Left colon (tissue), 2 donors: Measurements from ENCODE around the gene ACOX2. TPM values are rescaled to one million over a fixed set of nuclear protein-coding genes. Genes with fewer than 3 reads are reported as not detected.

Experiments used
- ATAC-seq: fragments of 200-7000 bp; cut with Tn5 transposase; one replicate; pipeline ENCODE4 v1.9.1; 2020; ENCODE audit warnings: mild to moderate bottlenecking, moderate library complexity
- DNase-seq, 2 donors: peaks; one replicate each; pipeline ENCODE4 v3.0.0-alpha.2; 2020
- intact Hi-C, 2 donors: fragments of 100-400 bp; cut with DNase I in 1 of 2; cut with micrococcal nuclease in 1 of 2; formaldehyde crosslinking; loops; one replicate each; pipeline versions ENCODE4 v1.11.2 to v1.14.0; 2022; cut with DNase I, micrococcal nuclease
- long read RNA-seq: library from polyadenylated mRNA; unstranded; transcript quantifications from one replicate; pipeline ENCODE4 v2.0.0, GENCODE V29; 2021
- total RNA-seq, 2 donors: library from RNA; stranded (reverse); fragmentation: NEBNext Ultra II Directional; extraction: Animal tissue kit (Norgen Biotek cat#: 25700); gene quantifications; one replicate each; pipeline ENCODE4 v1.2.1, GENCODE V29; 2021
- donor health status: DM: no; HTN: no; CAD: no.
- donor health status: DM: yes; HTN: yes; CAD: no.

ACOX2 gene
- 10 to 100 TPM; 17.0 to 17.8 TPM for total RNA-seq
- long read RNA-seq, transcript ACOX2-201 (15 exons, 2,426 nt), result major isoform, 12 of 27 reads
- long read RNA-seq, partial matches to known transcripts, result 5 of 27 reads
- long read RNA-seq, other reads (novel, unspliced or antisense), result 8 of 27 reads

GRCh38 chr3:58536501-58537411, at the start of gene ACOX2:
Gene ACOX2, minus strand, starts transcription at chr3:58537190. Its CDS starts 2,084 bp downstream, at chr3:58535106.
- intact Hi-C loops, result no loop called here
- DNase-seq (peak; percentile 54 to 67), ATAC-seq (peak; percentile 48)

DNA sequence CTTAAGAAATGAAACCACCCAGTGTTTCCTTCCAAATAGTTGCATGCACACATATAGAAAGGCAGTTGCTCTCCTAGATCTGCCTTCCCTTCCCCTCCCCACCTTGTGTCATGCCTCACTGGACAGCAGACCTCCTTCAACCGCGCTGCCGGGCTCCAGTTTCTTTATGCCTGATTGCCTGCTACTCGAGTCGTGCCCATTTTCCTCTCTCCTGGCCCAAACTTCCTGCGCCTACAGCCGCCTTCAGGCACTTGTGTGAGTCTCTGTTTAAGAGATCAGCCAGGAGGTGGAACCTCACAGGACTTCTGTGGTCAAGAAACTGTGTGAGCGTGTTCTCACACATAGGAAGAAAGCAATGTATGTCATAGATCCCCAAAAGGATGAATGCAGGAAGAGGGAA, 49.0 kb upstream of the ACOX2 start:
- no peak for ATAC-seq
- intact Hi-C loops, result no loop called here
- no peak for DNase-seq

DNA sequence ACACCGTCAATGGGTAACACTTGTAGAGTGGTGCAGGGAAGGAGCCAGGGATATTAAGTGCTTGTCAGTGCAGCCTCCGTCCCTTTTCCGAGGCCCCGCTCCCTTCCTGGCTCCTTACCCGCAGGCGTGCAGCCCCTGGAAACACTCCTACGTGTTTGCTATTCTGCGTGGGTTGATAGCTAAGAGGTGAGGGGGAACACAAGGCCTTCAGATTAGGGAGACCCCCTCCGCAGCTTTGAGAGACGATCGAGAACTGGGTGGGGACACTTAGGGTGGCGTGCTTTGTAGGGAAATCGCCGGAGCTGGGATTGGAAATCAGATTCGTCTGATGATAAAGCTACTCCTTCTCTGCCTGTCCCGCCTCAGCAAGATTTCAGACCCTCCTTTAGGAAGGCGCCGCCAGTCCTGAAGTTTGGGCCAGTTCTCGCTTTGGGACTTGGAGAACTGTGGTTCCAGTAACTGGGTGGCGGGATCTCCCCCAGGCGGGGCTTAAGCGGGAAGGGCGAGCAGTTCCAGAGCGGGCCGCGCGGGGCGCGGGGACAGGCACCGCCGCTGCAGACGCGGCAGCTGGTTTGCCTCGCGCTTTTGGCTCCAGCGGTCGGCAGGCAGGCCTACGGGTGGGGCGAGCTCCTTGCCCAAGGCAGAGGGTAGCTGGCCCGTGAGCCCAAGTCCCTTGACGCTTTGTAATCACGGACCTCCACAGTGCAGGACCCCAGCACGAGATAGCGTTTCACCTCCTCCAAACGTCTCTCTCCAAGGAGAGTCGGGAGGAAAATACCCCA, 48.2 kb upstream of the ACOX2 start:
- ATAC-seq (peak; percentile 98), DNase-seq (peak; percentile 76 to 83)
- intact Hi-C loops, result no loop called here

GRCh38 chr3:58584690-58585004, 47.7 kb upstream of the ACOX2 start:
- intact Hi-C loops, result no loop called here
- ATAC-seq (peak; percentile 34), DNase-seq (peak in 1 of 2 donors; percentile 29)

GRCh38 chr3:58581328-58582091, 44.5 kb upstream of the ACOX2 start:
- no peak for ATAC-seq
- no peak for DNase-seq
- intact Hi-C loops, result no loop called here

GRCh38 chr3:58580826-58581327, 43.9 kb upstream of the ACOX2 start:
- intact Hi-C loops, result no loop called here
- DNase-seq (no peak), ATAC-seq (no peak)

DNA sequence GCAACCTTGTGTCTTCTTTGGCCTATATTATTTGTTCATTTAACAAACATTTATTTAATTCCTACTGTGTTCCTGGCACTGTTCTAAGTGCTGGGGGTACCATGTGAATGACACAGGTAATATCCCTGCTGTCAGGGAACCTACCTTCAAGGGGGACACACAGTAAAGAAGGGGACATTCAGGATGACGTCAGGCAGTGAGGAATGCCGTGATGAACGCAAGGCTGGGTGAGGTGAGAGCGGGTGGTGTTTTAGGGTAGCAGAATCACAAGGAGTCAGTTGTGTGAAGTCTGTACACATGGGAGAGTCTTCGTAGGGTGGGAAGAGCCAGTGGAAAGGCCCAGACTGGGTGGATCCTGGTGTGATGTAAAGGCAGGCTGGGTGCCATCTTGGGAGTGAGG, 41.9 kb upstream of the ACOX2 start:
- no peak for ATAC-seq
- intact Hi-C loops, result loop anchor here in 1 of 2 donors (10.0 kb wide), 1 partner anchor 56 kb away; no protein-coding TSS in a partner anchor
- DNase-seq, result no peak

- intact Hi-C loops, result loop anchor here in 1 of 2 donors (10.0 kb wide), 1 partner anchor 57 kb away; no protein-coding TSS in a partner anchor
- ATAC-seq, result peak; percentile 59
- peak in 1 of 2 donors; percentile 39 for DNase-seq
Observed at GRCh38 chr3:58577269-58577821, 40.4 kb upstream of the ACOX2 start, which contains the start of gene FAM107A. Gene FAM107A, minus strand, starts transcription at chr3:58577391. Its CDS starts 7,531 bp downstream, at chr3:58569860.

GRCh38 chr3:58576716-58577115, 39.7 kb upstream of the ACOX2 start:
- no peak for ATAC-seq
- intact Hi-C loops, result loop anchor here in 1 of 2 donors (10.0 kb wide), 1 partner anchor 58 kb away; no protein-coding TSS in a partner anchor
- no peak for DNase-seq

DNA sequence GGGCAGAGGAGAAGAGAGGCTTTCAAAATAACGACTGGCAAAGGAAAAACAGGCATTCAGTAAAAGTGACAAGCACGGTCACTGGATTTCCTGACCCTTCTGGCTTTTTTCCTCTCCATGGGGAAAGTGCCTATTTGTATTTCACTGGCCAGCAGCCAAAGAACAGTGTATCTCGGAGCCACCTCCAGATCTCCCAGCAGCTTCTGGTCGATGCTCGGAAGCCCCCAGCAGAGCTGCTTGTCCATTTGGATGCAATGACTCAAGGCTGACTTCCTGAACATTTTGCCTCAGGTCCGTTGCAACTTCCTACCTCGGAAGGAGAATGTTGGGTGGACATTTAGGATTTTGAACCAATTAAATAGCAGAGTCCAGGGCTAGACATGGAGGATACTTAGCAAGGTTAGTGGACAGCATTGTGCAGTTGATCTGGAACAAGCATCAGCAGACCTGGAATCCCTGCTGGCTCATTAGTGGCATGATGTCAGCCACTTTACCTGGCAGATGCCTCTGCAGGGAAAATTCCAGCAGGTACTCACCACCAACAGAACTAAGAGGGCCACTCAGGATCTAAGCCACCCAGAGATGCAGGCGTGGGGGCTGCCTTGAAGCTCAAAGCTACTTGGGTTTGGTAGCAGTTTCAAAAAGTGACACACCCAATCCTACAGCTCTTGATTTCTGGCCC, 39.1 kb upstream of the ACOX2 start:
- ATAC-seq (no peak), DNase-seq (no peak)
- intact Hi-C loops, result loop anchor here in 1 of 2 donors (10.0 kb wide), 1 partner anchor 59 kb away; no protein-coding TSS in a partner anchor

- ATAC-seq, result no peak
- intact Hi-C loops, result loop anchor here in 1 of 2 donors (10.0 kb wide), 1 partner anchor 60 kb away; no protein-coding TSS in a partner anchor
- no peak for DNase-seq
Observed at GRCh38 chr3:58574682-58575081, 37.7 kb upstream of the ACOX2 start.

DNA sequence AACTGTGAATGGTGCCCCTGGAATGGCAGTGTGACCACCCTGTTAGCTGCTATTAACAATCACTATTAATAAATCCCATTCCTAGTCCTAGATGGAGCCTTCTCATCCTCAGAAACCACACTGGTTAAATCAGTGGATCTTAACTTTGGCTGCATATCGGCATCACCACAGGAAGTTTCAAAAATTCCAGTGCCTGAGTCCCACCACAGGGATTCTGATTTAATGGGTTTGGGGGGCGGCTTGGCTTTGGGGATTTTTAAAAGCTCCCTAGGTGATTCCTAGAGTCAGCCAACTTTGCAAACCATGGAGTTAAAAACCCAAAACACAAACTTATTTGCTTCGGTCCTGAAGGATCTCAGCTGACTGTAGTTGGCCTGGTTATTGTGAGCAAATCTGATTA, 37.1 kb upstream of the ACOX2 start:
- ATAC-seq (no peak), DNase-seq (no peak)
- intact Hi-C loops, result loop anchor here in 1 of 2 donors (10.0 kb wide), 1 partner anchor 61 kb away; no protein-coding TSS in a partner anchor

GRCh38 chr3:58573640-58574039, 36.6 kb upstream of the ACOX2 start:
- DNase-seq, result no peak
- intact Hi-C loops, result loop anchor here in 1 of 2 donors (10.0 kb wide), 1 partner anchor 61 kb away; no protein-coding TSS in a partner anchor
- ATAC-seq, result peak; percentile 65

DNA sequence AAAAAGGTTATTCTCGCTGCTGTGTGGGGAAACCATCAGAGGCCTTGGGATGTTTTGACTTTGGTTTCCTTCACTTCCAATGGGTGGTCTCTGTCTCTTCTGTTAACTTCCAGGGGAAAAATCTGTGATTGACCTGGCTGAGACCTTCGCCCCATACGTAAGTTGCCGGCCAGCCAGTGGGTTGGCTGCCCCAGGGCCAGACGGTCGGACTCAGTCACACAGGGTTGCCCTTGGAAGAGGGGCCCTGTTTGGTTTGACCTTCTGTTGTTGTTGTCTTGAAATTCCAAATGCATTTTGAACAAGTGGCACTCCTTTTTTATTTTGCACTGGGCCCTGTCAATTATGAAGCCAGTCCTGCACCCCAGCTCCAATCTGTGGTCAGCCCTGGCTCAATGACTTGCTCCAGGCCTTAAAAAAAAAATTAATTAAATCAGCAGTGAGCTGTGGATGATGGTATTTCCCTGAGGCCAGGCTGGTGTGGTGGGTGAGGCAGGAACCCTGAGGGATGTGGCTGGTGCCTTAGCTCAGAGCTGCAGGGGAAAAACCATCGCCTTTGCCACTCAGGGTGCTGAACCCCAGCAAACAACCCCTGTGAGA, 35.7 kb upstream of the ACOX2 start:
- no peak for ATAC-seq
- intact Hi-C loops, result loop anchor here in 1 of 2 donors (10.0 kb wide), 1 partner anchor 62 kb away; no protein-coding TSS in a partner anchor
- DNase-seq, result no peak

DNA sequence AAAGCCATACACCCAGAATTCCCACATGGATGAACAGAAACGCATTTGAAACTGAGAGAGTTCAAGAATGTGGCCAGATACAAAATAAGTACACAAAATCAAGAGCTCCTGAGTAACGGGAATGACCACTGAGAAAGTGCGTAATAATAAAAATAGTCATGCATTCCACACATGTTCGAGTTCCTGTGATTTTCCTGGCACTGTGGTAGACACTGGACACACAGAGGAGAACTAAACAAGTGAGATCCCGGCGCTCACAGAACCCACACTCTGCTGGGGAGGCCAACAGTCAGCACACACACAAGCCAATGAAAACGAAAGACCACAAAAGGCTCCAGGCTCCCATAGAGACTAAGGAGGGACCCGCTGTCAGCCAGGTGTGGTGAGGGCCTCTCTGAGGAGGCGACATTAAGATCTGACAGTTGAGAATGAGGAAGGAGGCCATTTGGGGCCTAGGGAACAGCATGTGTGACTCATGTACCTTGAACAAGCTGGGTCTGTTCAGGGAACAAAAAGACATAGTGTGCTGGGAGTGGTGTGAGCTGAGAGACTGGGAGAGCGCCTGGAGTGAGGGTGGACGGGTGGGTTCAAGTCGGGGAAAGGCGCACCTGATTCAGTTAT, 35.1 kb upstream of the ACOX2 start:
- no peak for DNase-seq
- ATAC-seq, result no peak
- intact Hi-C loops, result loop anchor here in 1 of 2 donors (10.0 kb wide), 1 partner anchor 63 kb away; no protein-coding TSS in a partner anchor

- intact Hi-C loops, result loop anchor here in 1 of 2 donors (10.0 kb wide), 1 partner anchor 64 kb away; no protein-coding TSS in a partner anchor
- no peak for DNase-seq
- no peak for ATAC-seq
Observed at GRCh38 chr3:58570851-58571250, 33.9 kb upstream of the ACOX2 start.
